Skeletal muscle tissue (tissue), 4 donors: ENCODE measurements around the gene OCLN. TPM values are rescaled to one million over a fixed set of nuclear protein-coding genes. Genes with fewer than 3 reads are reported as not detected.
"Not testable (repeated sequence)": the region's sequence is repeated elsewhere in the genome, so short reads cannot be mapped to it uniquely, and the experiment has no call there.

ENCODE experiments used
- H3K27ac ChIP-seq: one replicate; pipeline ENCODE4 v1.7.0; 2013; ENCODE audit warnings: mild to moderate bottlenecking, low read depth, low read length, inconsistent platforms
- H3K27me3 ChIP-seq, 3 donors: one replicate each; pipeline ENCODE4 v1.7.0; 2013; ENCODE audit warnings: low read length in 3 of 3; ENCODE audit not compliant: control insufficient read depth in 3 of 3, insufficient read depth in 3 of 3
- H3K36me3 ChIP-seq, 3 donors: one replicate each; pipeline ENCODE4 v1.7.0; 2013; ENCODE audit warnings: low read length in 3 of 3; ENCODE audit not compliant: control insufficient read depth in 3 of 3, insufficient read depth in 3 of 3
- H3K4me1 ChIP-seq, 3 donors: one replicate each; pipeline ENCODE4 v1.7.0; 2013; ENCODE audit warnings: low read length in 3 of 3, mild to moderate bottlenecking in 3 of 3; ENCODE audit not compliant: control insufficient read depth in 3 of 3, insufficient read depth in 3 of 3
- H3K4me3 ChIP-seq, 3 donors: one replicate each; pipeline ENCODE4 v1.7.0; 2013; ENCODE audit warnings: low read length in 3 of 3
- H3K9ac ChIP-seq, 3 donors: one replicate each; pipeline ENCODE4 v1.7.0; 2013; ENCODE audit warnings: low read length in 3 of 3, mild to moderate bottlenecking in 3 of 3, moderate library complexity in 2 of 3, low read depth in 1 of 3
- H3K9me3 ChIP-seq, 3 donors: one replicate each; pipeline ENCODE4 v1.7.0; 2013; ENCODE audit warnings: low read length in 3 of 3; ENCODE audit not compliant: control insufficient read depth in 3 of 3
- total RNA-seq: library from RNA; depleted of rRNA; stranded (reverse); fragments of >200 nt; gene quantifications from one replicate; pipeline ENCODE4 v1.2.3, GENCODE V29; 2014
- donor health status: Osteomylitis.

OCLN gene
- total RNA-seq, 1 donor from 2014 or later: 0.52 TPM

DNA sequence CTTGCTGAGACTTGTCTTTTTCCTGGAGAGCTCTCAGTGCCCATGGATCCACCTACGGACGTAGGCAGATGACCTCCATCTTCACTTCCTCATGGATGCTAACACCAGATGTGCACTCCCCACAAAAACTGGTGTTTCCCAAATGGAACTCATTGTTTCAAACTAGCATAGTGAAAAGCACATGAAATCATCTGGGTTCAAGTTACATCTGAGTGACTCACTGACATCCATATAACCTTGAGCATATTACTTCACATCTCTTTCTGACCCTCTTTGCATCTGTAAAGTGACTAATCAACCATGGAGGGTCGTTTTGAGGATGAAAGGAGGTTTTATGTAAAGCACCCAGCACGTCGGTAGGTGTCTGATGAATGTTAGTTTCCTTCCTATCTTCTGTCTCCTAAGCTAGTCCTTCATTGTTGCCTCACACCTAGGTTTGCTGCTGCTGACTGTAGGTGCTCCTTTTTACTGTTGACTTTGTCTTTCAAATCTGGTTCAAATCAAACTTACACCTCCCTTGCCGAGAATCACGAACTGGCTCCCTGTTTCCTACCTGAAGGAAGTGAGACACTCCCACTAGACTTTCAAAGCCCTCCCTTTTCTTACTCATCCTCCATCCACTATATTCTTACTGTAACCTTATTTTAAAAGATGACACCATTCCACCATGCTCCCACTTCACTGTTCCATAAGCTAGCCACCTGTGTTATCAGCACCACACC lies 10.3 kb downstream of the OCLN start:
- Histone ChIP-seq H3K4me3 (no peak overlapping the region), H3K9ac (no peak overlapping the region), H3K27me3 (peaks cover 2 to 5% (median 3%) of the 10 kb centered on the region in 3 donors), H3K27ac (no peak overlapping the region), H3K4me1 (no peaks in the 10 kb centered on the region), H3K9me3 (no peaks in the 10 kb centered on the region), H3K36me3 (no peaks in the 10 kb centered on the region)

DNA sequence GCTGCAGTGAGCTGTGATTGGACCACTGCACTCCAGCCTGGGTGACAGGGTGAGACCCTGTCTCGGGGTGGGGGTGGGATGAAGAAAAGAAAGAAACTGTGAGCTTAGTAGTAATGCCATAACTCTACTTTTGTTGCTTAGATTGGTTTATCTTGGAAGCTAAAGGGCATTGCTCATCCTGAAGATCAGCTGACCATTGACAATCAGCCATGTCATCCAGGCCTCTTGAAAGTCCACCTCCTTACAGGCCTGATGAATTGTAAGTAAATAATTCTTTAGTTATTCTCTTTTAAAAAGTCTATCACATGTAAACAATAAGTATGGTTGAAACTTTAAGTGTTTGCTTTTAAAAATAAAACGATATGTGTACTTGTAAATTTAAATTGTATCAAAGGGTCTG lies 11.4 kb downstream of the OCLN start:
- no peak overlapping the region for H3K4me3 ChIP-seq
- peaks cover 2 to 5% (median 3%) of the 10 kb centered on the region in 3 donors for H3K27me3 ChIP-seq
- no peaks in the 10 kb centered on the region for H3K9me3 ChIP-seq
- H3K27ac ChIP-seq: no peak overlapping the region
- no peak overlapping the region for H3K9ac ChIP-seq
- no peaks in the 10 kb centered on the region for H3K36me3 ChIP-seq
- no peaks in the 10 kb centered on the region for H3K4me1 ChIP-seq

DNA sequence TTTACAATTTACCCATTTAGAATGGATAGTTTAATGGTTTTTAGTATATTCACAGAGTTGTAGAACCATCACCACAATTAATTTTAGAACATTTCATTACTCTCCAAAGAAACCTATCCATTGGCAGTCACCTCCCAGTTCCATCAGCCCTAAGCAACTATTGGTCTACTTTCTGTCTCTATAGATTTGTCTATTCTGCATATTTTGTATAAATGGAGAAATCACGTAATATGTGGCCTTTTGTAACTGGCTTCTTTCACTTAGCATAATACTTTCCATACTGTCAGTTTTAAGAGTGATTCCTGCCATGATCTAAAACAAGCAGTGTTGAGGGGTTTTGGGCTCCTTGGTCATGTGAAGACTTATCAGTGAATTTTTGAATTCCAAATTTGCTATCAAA lies 12.7 kb downstream of the OCLN start:
- no peaks in the 10 kb centered on the region for H3K36me3 ChIP-seq
- H3K4me1 ChIP-seq: no peaks in the 10 kb centered on the region
- H3K9ac ChIP-seq: no peak overlapping the region
- H3K4me3 ChIP-seq: no peak overlapping the region
- peaks cover 0 to 5% (median 3%) of the 10 kb centered on the region in 3 donors for H3K27me3 ChIP-seq
- no peak overlapping the region for H3K27ac ChIP-seq
- no peaks in the 10 kb centered on the region for H3K9me3 ChIP-seq

DNA sequence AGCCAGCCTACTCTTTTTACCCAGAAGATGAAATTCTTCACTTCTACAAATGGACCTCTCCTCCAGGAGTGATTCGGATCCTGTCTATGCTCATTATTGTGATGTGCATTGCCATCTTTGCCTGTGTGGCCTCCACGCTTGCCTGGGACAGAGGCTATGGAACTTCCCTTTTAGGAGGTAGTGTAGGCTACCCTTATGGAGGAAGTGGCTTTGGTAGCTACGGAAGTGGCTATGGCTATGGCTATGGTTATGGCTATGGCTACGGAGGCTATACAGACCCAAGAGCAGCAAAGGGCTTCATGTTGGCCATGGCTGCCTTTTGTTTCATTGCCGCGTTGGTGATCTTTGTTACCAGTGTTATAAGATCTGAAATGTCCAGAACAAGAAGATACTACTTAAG lies 16.6 kb downstream of the OCLN start:
- Histone ChIP-seq H3K9me3 (no peaks in the 10 kb centered on the region), H3K27me3 (no peaks in the 10 kb centered on the region), H3K9ac (no peak overlapping the region), H3K27ac (no peak overlapping the region), H3K36me3 (no peaks in the 10 kb centered on the region), H3K4me3 (no peak overlapping the region), H3K4me1 (no peaks in the 10 kb centered on the region)

DNA sequence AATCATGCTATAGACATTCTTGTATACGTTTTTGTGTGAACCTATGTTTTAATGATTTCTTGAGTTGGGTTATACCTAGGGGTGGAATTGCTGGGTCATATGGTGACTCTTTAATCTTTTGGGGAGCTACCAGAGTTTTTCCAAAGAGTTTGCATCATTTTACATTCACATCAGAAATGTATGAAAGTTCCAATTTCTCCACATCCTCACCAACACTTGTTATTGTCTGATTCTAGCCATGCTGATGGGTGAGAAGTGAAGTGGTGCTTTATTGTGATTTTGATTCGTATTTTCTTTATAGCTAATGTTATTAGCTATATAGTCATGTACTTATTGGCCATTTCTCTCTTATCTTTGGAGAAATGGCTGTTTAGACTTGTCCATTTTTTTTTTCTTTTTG lies 18.1 kb downstream of the OCLN start:
- Histone ChIP-seq H3K36me3 (no peaks in the 10 kb centered on the region), H3K9ac (no peak overlapping the region), H3K27ac (no peak overlapping the region), H3K4me3 (no peak overlapping the region), H3K4me1 (no peaks in the 10 kb centered on the region), H3K9me3 (no peaks in the 10 kb centered on the region), H3K27me3 (no peaks in the 10 kb centered on the region)

DNA sequence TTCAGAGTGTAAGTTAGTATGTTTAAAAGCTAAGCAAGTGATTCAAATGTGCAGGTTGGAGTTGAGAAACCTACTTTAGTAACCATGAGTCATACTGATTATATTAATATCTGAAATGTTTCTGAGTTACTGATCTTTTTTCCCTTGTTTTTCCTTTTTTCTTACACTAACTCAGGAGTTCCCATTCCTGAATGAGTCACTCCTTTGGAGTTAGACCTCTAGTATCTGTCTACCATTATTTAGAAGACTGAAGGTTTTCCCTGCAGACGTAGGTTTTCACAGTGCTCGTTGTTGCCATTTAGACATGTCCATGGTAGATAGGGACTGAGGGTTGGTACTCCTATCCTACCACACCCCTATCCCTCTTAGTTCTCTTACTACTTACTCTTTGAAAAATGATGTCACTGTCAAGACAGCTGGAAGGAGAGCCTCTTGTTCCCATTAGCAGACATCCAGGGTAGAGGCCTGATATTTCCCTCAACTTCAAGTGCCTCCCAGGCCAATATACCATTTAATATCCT lies 20.2 kb downstream of the OCLN start:
- Histone ChIP-seq H3K4me3 (no peak overlapping the region), H3K27ac (no peak overlapping the region)

DNA sequence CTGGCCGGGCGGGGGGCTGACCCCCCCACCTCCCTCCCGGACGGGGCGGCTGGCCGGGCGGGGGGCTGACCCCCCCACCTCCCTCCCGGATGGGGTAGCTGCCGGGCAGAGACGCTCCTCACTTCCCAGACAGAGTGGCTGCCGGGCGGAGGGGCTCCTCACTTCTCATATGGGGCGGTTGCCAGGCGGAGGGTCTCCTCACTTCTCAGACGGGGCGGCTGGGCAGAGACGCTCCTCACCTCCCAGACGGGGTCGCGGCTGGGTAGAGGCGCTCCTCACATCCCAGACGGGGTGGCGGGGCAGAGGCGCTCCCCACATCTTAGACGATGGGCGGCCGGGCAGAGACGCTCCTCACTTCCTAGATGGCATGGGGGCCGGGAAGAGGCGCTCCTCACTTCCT lies 23.0 kb downstream of the OCLN start:
- H3K9ac ChIP-seq, H3K4me3 ChIP-seq, H3K27me3 ChIP-seq, H3K4me1 ChIP-seq, H3K36me3 ChIP-seq, H3K27ac ChIP-seq, H3K9me3 ChIP-seq: not testable (repeated sequence)

More for the DNA sequence above, 20.2 kb downstream of the OCLN start:
- Histone ChIP-seq H3K9ac (no peak overlapping the region), H3K9me3 (no peaks in the 10 kb centered on the region), H3K27me3 (no peaks in the 10 kb centered on the region), H3K36me3 (no peaks in the 10 kb centered on the region), H3K4me1 (no peaks in the 10 kb centered on the region)

DNA sequence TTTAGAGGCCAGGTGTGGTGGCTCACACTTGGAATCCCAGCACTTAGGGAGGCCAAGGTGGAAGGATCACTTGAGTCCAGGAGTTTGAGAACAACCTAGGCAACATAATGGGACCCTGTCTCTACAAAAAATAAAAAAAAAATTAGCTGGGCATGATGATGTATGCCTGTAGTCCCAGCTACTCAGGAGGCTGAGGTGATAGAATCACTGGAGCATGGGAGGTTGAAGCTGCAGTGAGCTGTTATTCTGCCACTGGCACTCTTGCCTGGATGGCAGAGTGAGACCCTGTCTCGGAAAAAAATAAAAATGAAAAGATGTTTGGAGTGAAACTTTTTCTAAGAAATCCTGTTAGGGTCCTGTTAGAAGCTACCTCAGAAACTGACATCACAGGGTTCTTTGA lies 24.2 kb downstream of the OCLN start:
- H3K4me1 ChIP-seq: no peaks in the 10 kb centered on the region

DNA sequence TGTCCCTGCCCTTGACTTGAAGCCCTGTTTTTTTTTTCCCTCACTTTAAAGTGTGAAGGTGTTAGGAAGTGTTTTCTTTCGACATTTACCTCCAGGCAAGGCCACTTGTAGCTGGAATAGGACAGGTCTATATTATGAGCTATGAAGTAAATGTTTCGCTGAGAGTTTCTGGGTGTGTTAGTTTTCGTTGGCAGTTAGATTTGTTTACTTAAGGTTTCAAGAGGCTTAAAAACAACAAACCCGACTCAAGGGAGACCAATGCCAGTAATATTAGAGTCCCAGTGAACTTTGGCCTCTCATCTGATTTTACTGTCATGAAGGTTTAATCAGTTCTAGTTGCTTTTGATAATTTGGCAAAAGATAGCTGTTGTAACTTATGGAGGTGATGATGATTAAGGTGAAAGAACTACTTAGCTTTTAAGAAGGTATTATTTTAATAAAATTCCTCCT lies 25.2 kb downstream of the OCLN start:
- H3K27me3 ChIP-seq: no peaks in the 10 kb centered on the region
- no peak overlapping the region for H3K27ac ChIP-seq
- H3K4me3 ChIP-seq: no peak overlapping the region
- no peaks in the 10 kb centered on the region for H3K36me3 ChIP-seq
- no peaks in the 10 kb centered on the region for H3K4me1 ChIP-seq
- no peaks in the 10 kb centered on the region for H3K9me3 ChIP-seq
- H3K9ac ChIP-seq: no peak overlapping the region

More for the DNA sequence above, 24.2 kb downstream of the OCLN start:
- no peaks in the 10 kb centered on the region for H3K27me3 ChIP-seq
- H3K9ac ChIP-seq: no peak overlapping the region
- H3K4me3 ChIP-seq: no peak overlapping the region
- no peak overlapping the region for H3K27ac ChIP-seq
- H3K9me3 ChIP-seq: no peaks in the 10 kb centered on the region
- no peaks in the 10 kb centered on the region for H3K36me3 ChIP-seq

DNA sequence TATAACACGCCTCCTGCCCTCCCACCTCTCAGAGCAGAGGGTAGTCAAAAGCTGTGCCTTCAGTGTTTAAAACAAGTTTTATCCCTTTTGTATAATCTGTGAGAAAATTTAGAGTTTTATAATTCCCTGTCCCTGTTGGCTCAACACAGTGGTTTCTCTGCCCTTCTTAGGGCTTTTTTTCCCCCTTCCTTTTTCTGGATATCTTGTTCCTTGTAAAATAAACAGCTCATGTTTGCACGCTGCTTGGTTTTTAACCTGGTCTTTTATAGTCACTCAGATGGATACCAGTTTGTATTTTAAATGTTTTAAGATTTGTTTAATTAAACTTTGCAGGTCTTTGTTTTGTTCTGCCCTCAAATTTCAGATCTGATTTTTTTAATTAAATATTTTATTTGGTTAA lies 26.7 kb downstream of the OCLN start:
- no peak overlapping the region for H3K9ac ChIP-seq
- H3K27me3 ChIP-seq: no peaks in the 10 kb centered on the region

More for the DNA sequence above, 26.7 kb downstream of the OCLN start:
- Histone ChIP-seq H3K27ac (no peak overlapping the region), H3K36me3 (no peaks in the 10 kb centered on the region), H3K4me3 (no peak overlapping the region), H3K4me1 (no peaks in the 10 kb centered on the region), H3K9me3 (no peaks in the 10 kb centered on the region)
